ENCODE results near the gene TSPO2. TPM values are rescaled to one million over a fixed set of nuclear protein-coding genes. Genes with fewer than 3 reads are reported as not detected.

TSPO2 gene
- total and polyA plus RNA-seq, 9 of the 15 experiments (the other 6 are each of a cell fraction or from before 2014, with no cell fraction given), result not detected

- Histone ChIP-seq H3K4me2 (ENCODE audit: insufficient read depth, low read length) (no peak overlapping the region), H3K9me3 (replicated peaks; ENCODE audit: control insufficient read depth, insufficient read depth, low read depth, low read length) (no peaks in the 10 kb centered on the region), H3K27me3 (ENCODE audit: control insufficient read depth in 2 of 2, insufficient read depth in 2 of 2, low read length in 2 of 2) (peaks cover 20 to 26% of the 10 kb centered on the region in 2 experiments), H4K20me1 (replicated peaks; ENCODE audit: control insufficient read depth, insufficient read depth, low read length) (no peaks in the 10 kb centered on the region), H3K79me2 (ENCODE audit: control insufficient read depth, insufficient read depth, low read length) (no peaks in the 10 kb centered on the region), H2AFZ (ENCODE audit: low read depth, low read length) (no peak overlapping the region), H3K9ac (ENCODE audit: insufficient read depth in 1 of 2, low read depth in 2 of 2, low read length in 2 of 2) (no peak overlapping the region), H3K9me1 (ENCODE audit: control insufficient read depth, insufficient read depth, low read length) (no peaks in the 10 kb centered on the region), H3K4me3 (no peak overlapping the region), H3K4me1 (replicated peaks in 1 of 2; ENCODE audit: control insufficient read depth in 2 of 2, insufficient read depth in 2 of 2, low read length in 2 of 2) (peaks cover 13 to 27% of the 10 kb centered on the region in 2 experiments; a peak in 4 of 5 replicates), H3K36me3 (ENCODE audit: control insufficient read depth, insufficient read depth, low read length) (no peaks in the 10 kb centered on the region), H3K27ac (ENCODE audit: extremely low read depth, low read depth, low read length) (no peak overlapping the region)
- intact Hi-C loops (cut with micrococcal nuclease) (no loop called here), in situ Hi-C loops (cut with MboI) (no loop called here)
- BruUV-seq (replicated peaks), result no TSS peak
- TF ChIP-seq USF2 (CRISPR knock-in tag; IDR thresholded peaks at IDR 0.05) (peak; percentile 49), ZNF518B (CRISPR knock-in tag; IDR thresholded peaks at IDR 0.05) (no peak), USF1 (CRISPR knock-in tag; IDR thresholded peaks at IDR 0.05) (peak; percentile 52; the same call in 1 of the 2 replicates)
- POLR2A ChIA-PET, result interaction anchor here (0.6 to 0.7 kb wide), 2 partner anchors 28 to 37 kb away, joined by 3 to 4 read pairs; no protein-coding TSS in a partner anchor
- ATAC-seq (no peak), FAIRE-seq (no peak), DNase-seq (ENCODE audit: extremely low read depth in 1 of 4, low spot score in 3 of 4) (no peak)
- CTCF ChIA-PET (ENCODE audit: low intra/inter-chr PET ratio), result interaction anchor here (0.6 kb wide), 1 partner anchor 36 kb away, joined by 3 read pairs; no protein-coding TSS in a partner anchor
- 5% methylated on average over 4 of the region's 4 CpGs for WGBS (ENCODE audit: insufficient coverage, low coverage, missing lambda C conversion rate)
Observed at GRCh38 chr6:41000248-41000647, 42.0 kb upstream of the TSPO2 start.

Data from K562 (cell line).